NT2/D1 (cell line): ENCODE data around the gene LRP1-AS.

ENCODE experiments used
- DNase-seq: peaks from one replicate; pipeline ENCODE4 v3.0.0-alpha.2; 2011; ENCODE audit warnings: low read depth, low spot score
- H3K27me3 ChIP-seq: 2 replicates; pipeline ENCODE4 v1.6.0; 2011; ENCODE audit warnings: mild to moderate bottlenecking; ENCODE audit not compliant: insufficient read length, insufficient read depth
- H3K36me3 ChIP-seq: 2 replicates; pipeline ENCODE4 v1.6.1; 2011; ENCODE audit warnings: mild to moderate bottlenecking, low read length, mixed read lengths; ENCODE audit not compliant: insufficient read depth, insufficient read length
- H3K4me1 ChIP-seq: 2 replicates; pipeline ENCODE4 v1.5.1; 2011; ENCODE audit not compliant: insufficient read depth, insufficient read length
- H3K4me3 ChIP-seq: 2 replicates; pipeline ENCODE4 v1.5.1; 2011; ENCODE audit warnings: low read depth; ENCODE audit not compliant: insufficient read length
- H3K9ac ChIP-seq: 2 replicates; pipeline ENCODE4 v1.6.0; 2011; ENCODE audit warnings: low read depth; ENCODE audit not compliant: insufficient read length
- H3K9me3 ChIP-seq: 2 replicates; pipeline ENCODE4 v1.5.1; 2011; ENCODE audit warnings: mild to moderate bottlenecking, low read length; ENCODE audit not compliant: insufficient read depth
- SUZ12 ChIP-seq: IDR thresholded peaks from 2 replicates; pipeline ENCODE4 v1.6.1; 2011; ENCODE audit not compliant: insufficient read length, insufficient read depth; ENCODE audit errors: extremely low read depth
- YY1 ChIP-seq: IDR thresholded peaks from 2 replicates; pipeline ENCODE4 v1.6.1; 2011; ENCODE audit not compliant: insufficient read length, insufficient read depth
- ZNF274 ChIP-seq: IDR thresholded peaks from 2 replicates; pipeline ENCODE4 v1.6.1; 2011; ENCODE audit warnings: mild to moderate bottlenecking, low read depth, low read length

The LRP1-AS gene

GRCh38 chr12:57192920-57193319 lies 45.5 kb upstream of the LRP1-AS start:
- H3K27me3 ChIP-seq = no peaks in the 10 kb centered on the region
- H3K4me3 ChIP-seq = no peak overlapping the region
- no peak overlapping the region for H3K9ac ChIP-seq
- TF ChIP-seq ZNF274 (no peak), SUZ12 (no peak), YY1 (no peak)
- no peak for DNase-seq
- no peaks in the 10 kb centered on the region for H3K9me3 ChIP-seq
- H3K4me1 ChIP-seq = no peaks in the 10 kb centered on the region
- peaks cover 100% of the 10 kb centered on the region for H3K36me3 ChIP-seq

GRCh38 chr12:57191410-57191809 lies 44.0 kb upstream of the LRP1-AS start:
- peaks cover 100% of the 10 kb centered on the region for H3K36me3 ChIP-seq
- H3K9me3 ChIP-seq = no peaks in the 10 kb centered on the region
- no peak overlapping the region for H3K4me3 ChIP-seq
- no peaks in the 10 kb centered on the region for H3K27me3 ChIP-seq
- no peaks in the 10 kb centered on the region for H3K4me1 ChIP-seq
- no peak for TF ChIP-seq SUZ12
- no peak for TF ChIP-seq YY1
- TF ChIP-seq ZNF274 = no peak
- no peak overlapping the region for H3K9ac ChIP-seq
- no peak for DNase-seq

- no peaks in the 10 kb centered on the region for H3K9me3 ChIP-seq
- H3K36me3 ChIP-seq = peaks cover 100% of the 10 kb centered on the region
- no peaks in the 10 kb centered on the region for H3K27me3 ChIP-seq
- DNase-seq = no peak
- H3K4me3 ChIP-seq = no peak overlapping the region
- H3K4me1 ChIP-seq = no peaks in the 10 kb centered on the region
- no peak overlapping the region for H3K9ac ChIP-seq
- TF ChIP-seq SUZ12 (no peak), YY1 (no peak), ZNF274 (no peak)
Measured at GRCh38 chr12:57190821-57191220, 43.4 kb upstream of the LRP1-AS start.

GRCh38 chr12:57190037-57190436 lies 42.6 kb upstream of the LRP1-AS start:
- peaks cover 100% of the 10 kb centered on the region for H3K36me3 ChIP-seq

DNA sequence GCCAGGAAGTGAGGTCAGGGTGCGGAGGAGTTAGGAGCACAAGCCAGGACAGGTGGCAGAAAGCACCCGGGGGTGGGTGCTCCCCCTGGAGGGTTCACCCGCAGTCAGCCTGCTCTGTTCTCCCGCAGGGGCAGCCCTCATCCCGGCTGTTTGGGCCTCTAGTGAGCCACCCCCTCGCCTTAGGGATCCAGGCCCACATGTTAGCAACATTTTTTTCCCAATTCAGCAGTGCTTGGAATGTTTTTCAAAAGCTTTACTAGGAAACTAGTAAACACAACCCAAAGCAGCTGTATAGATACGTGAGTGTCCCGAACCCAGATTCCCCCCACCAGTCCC lies 40.6 kb upstream of the LRP1-AS start:
- Histone ChIP-seq H3K4me1 (peaks cover 5% of the 10 kb centered on the region), H3K27me3 (no peaks in the 10 kb centered on the region), H3K9me3 (no peaks in the 10 kb centered on the region), H3K9ac (no peak overlapping the region), H3K4me3 (no peak overlapping the region), H3K36me3 (peaks cover 100% of the 10 kb centered on the region)
- TF ChIP-seq ZNF274 (no peak), SUZ12 (no peak), YY1 (no peak)
- DNase-seq = no peak

More at GRCh38 chr12:57190037-57190436, 42.6 kb upstream of the LRP1-AS start:
- TF ChIP-seq SUZ12 = no peak
- TF ChIP-seq YY1 = no peak
- no peak for TF ChIP-seq ZNF274
- Histone ChIP-seq H3K4me1 (no peaks in the 10 kb centered on the region), H3K9me3 (no peaks in the 10 kb centered on the region), H3K4me3 (no peak overlapping the region), H3K27me3 (no peaks in the 10 kb centered on the region), H3K9ac (no peak overlapping the region)
- DNase-seq = no peak

DNA sequence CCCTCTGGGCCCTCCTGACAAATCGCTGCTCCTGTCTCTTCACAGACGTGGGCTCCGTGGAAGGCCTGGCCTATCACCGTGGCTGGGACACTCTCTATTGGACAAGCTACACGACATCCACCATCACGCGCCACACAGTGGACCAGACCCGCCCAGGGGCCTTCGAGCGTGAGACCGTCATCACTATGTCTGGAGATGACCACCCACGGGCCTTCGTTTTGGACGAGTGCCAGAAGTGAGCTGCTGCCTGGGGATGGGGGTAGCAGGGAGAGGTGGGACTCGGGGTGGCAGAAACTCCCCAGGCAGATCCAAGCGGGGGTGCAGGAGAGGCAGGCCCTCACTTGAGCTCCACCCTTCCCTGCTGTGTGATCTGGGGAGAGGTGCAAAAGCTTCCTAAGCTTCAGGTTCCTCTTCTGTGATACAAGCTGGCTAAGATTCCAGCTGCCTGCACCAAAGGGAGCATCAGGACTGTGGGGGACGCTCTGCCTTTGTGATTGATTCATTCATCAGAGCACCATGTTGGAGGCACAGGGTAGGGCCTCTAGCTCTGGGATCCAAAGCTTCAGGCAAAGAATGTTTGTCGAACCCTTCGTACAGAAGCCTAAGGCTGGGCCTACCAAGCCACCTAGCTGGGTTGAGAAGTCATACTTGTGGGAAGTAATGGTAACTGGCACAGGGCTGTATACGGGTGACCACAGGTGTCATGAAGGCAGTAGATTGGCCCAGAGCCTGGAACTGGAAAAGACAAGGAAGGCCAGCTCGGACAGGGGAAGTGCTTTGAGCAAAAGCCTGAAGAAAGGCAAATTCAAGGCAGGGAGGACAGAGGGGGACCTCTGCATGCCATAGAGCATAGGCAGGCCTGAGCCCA lies 40.0 kb upstream of the LRP1-AS start:
- TF ChIP-seq YY1 (no peak), SUZ12 (no peak), ZNF274 (no peak)
- Histone ChIP-seq H3K4me1 (peaks cover 7% of the 10 kb centered on the region), H3K36me3 (peaks cover 96% of the 10 kb centered on the region), H3K4me3 (no peak overlapping the region), H3K9me3 (no peaks in the 10 kb centered on the region), H3K27me3 (no peaks in the 10 kb centered on the region), H3K9ac (no peak overlapping the region)
- DNase-seq = no peak

DNA sequence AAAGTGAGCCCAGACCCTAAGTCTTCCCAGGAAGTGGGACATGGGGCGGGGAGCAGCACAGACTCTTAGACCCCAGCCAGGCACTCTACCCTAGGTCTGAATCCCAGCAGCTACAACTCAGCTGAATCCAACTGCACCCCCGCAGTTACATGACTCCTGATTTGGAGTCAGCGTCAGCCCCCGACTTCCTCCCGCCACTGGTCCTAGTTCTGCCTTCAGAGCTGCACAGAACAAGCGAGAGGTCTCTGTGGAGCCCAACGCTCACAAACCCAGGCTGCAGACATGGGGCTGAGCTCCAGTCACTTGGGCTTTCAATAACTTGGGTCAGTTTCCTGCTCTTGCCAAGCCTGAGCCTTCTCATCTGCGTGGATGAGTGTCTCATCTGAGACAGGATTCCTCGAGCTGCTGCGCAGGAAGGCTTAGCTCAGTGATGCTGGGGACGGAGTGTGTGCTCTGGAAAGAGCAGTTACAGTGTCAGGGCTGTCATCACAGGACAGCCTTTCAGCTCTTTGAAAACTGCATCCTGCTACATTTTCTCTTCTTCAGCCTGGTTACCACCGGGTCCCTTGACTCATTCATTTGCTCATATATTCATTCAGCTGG lies 38.6 kb upstream of the LRP1-AS start:
- TF ChIP-seq SUZ12 = no peak
- no peak for TF ChIP-seq YY1
- TF ChIP-seq ZNF274 = no peak
- Histone ChIP-seq H3K4me1 (peaks cover 7% of the 10 kb centered on the region), H3K27me3 (no peaks in the 10 kb centered on the region), H3K36me3 (peaks cover 95% of the 10 kb centered on the region), H3K9me3 (no peaks in the 10 kb centered on the region), H3K9ac (no peak overlapping the region), H3K4me3 (no peak overlapping the region)
- no peak for DNase-seq
